C4-2B (cell line): ENCODE results near the gene ZDHHC8.

Source experiments
- ZFX ChIP-seq: fragments of 450-650 bp; IDR thresholded peaks from 2 replicates; pipeline ENCODE4 v1.6.1; 2017
- TF ChIP-seq, protein P1 (sequence below): fragments of 450-650 bp; conservative IDR thresholded peaks from 2 replicates; pipeline ENCODE4 v1.5.1; 2017; ENCODE audit warnings: mild to moderate bottlenecking

DNA sequence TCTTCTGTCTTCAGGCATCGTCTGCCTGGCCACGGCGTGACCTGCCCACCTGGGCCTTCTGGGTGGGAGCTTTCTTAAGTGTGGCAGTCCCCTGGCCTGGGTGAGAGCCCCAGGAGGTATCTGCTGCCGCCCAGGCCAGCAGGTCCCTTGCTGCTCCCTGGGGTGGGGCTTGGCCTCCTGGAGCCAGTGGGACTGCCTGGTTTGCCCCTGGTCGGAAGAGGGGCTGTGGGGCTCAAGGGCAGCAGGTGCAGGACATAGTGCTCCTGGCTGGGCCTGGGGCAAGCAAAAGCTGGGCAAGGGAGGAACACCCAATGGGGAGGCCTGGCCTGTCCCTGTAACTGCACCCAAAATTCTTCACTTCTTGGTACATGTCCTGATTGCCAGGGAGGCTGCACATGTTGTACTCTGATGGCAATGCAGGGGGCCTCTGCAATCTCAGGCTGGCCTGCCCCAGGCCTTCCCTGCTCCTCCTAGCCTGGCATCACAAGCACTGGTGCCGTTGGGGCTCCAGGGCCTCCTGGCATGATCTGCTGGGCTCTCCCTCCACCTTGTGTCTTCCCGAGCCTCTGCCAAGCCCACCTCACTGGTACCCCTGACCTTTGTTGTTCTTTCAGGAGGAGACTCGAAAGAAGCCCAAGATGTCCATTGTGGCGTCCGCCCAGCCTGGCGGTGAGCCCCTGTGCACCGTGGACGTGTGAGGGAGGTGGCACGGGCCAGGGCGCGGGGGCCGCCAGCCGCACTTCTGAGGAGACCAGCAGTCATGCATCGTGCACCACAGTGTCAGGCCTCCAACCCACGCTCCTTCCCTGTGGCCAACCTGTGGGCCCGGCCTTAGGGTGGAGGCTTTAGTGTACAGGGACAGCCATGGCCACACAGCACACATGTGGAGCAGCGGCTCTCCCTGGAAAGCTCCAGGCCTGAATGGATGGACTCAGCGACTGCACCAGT is 21.9 kb upstream of the ZDHHC8 start:
- TF ChIP-seq, protein P1, sequence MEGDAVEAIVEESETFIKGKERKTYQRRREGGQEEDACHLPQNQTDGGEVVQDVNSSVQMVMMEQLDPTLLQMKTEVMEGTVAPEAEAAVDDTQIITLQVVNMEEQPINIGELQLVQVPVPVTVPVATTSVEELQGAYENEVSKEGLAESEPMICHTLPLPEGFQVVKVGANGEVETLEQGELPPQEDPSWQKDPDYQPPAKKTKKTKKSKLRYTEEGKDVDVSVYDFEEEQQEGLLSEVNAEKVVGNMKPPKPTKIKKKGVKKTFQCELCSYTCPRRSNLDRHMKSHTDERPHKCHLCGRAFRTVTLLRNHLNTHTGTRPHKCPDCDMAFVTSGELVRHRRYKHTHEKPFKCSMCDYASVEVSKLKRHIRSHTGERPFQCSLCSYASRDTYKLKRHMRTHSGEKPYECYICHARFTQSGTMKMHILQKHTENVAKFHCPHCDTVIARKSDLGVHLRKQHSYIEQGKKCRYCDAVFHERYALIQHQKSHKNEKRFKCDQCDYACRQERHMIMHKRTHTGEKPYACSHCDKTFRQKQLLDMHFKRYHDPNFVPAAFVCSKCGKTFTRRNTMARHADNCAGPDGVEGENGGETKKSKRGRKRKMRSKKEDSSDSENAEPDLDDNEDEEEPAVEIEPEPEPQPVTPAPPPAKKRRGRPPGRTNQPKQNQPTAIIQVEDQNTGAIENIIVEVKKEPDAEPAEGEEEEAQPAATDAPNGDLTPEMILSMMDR, result no peak
- no peak for TF ChIP-seq ZFX
